ENCODE measurements around the gene PPP1R12B.

DNA sequence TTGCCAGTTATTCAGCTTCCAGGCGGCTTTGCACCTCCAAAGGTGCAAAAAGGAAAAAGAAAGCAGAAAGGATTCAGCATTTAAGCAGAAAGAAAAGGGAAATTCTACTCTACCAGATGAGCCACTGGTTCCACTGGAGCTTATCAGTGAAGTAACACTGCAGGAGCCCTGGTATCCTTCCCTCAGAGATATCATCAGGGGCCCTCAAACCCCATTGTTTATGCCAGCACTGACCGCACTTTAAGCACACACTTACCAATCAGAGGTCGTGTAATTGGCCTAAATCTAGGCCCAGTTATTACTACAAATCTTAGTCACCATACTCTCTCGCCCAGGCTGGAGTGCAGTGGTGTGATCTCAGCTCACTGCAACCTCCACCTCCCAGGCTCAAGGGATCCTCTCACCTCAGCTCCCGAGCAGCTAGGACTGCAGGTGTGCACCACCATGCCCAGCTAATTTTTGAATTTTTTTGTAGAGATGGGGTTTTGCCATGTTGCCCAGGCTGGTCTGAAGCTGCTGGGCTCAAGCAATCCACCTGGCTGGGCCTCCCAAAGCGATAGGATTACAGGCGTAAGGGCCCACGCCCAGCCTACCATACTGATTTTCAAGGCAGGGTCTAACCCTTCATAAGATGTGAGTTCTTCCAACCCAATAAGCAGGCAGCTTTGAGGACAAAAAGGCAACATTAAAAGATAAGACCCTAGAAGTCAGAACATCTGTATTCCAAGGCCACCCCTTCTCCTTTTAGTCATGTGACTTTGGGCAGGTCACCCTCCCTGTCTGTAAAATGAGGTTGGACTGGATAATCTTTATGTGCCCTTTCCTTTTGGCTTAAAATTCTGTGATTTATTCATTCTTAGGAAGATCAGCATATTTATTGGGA is 236.4 kb downstream of the PPP1R12B start:
- TF ChIP-seq CTCF (IDR thresholded peaks at IDR 0.05) = no peak
- TF ChIP-seq POLR2A (IDR thresholded peaks at IDR 0.05) = no peak

Data from ovary (tissue), 3 donors.